ENCODE measurements around the gene ADGRG3. TPM values are rescaled to one million over a fixed set of nuclear protein-coding genes. Genes with fewer than 3 reads are reported as not detected.
"Not testable (repeated sequence)": the region's sequence is repeated elsewhere in the genome, so short reads cannot be mapped to it uniquely, and the experiment has no call there.

The ADGRG3 gene
- total and polyA plus RNA-seq, 2 experiments from 2014 or later, result not detected

DNA sequence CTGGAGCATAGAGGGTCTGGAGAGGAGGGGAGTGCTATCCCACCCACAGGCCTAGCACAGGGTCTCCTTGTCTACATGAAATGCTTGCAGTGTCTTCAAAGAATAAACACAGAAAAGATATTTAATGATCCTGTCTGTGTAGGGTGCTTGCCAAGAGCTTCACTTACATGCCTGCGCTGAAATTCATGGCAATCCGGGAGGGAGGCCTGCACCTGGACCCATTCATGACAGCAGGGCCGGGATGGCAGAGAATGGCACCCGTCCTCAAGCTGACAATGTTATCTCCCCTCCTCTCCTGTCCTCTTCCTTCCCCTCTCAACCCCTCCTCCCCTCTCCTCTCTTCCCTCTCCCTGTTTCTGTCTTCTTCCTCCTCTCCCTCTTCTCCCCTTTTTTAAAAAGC is 2.1 kb downstream of the ADGRG3 start:
- Histone ChIP-seq H3K4me3 (no peak overlapping the region), H3F3A (replicated peaks; ENCODE audit: low read depth) (no peaks in the 10 kb centered on the region), H3K36me3 (ENCODE audit: insufficient read depth) (no peaks in the 10 kb centered on the region), H2AFZ (no peak overlapping the region), H3K79me2 (replicated peaks; ENCODE audit: insufficient read depth) (no peaks in the 10 kb centered on the region), H3K27me3 (ENCODE audit: insufficient read depth) (no peaks in the 10 kb centered on the region), H3K4me1 (ENCODE audit: insufficient read depth) (no peaks in the 10 kb centered on the region), H3K27ac (ENCODE audit: low read depth) (no peak overlapping the region), H3K4me2 (no peak overlapping the region), H3K9me2 (ENCODE audit: insufficient read depth) (no peaks in the 10 kb centered on the region), H4K20me1 (replicated peaks; ENCODE audit: insufficient read depth) (no peaks in the 10 kb centered on the region)
- Mint-ChIP-seq H3K9me3 (no peaks in the 10 kb centered on the region; the same call in 1 of the 3 replicates), H3K36me3 (ENCODE audit: low read depth) (no peaks in the 10 kb centered on the region), H3K27ac (no peak overlapping the region), H3K27me3 (ENCODE audit: insufficient read depth, low read depth, poor library complexity) (peaks cover 9% of the 10 kb centered on the region), H3K4me3 (no peak overlapping the region), H3K4me1 (peaks cover 4% of the 10 kb centered on the region; the same call in 2 of the 3 replicates)
- TF ChIP-seq, protein P1, sequence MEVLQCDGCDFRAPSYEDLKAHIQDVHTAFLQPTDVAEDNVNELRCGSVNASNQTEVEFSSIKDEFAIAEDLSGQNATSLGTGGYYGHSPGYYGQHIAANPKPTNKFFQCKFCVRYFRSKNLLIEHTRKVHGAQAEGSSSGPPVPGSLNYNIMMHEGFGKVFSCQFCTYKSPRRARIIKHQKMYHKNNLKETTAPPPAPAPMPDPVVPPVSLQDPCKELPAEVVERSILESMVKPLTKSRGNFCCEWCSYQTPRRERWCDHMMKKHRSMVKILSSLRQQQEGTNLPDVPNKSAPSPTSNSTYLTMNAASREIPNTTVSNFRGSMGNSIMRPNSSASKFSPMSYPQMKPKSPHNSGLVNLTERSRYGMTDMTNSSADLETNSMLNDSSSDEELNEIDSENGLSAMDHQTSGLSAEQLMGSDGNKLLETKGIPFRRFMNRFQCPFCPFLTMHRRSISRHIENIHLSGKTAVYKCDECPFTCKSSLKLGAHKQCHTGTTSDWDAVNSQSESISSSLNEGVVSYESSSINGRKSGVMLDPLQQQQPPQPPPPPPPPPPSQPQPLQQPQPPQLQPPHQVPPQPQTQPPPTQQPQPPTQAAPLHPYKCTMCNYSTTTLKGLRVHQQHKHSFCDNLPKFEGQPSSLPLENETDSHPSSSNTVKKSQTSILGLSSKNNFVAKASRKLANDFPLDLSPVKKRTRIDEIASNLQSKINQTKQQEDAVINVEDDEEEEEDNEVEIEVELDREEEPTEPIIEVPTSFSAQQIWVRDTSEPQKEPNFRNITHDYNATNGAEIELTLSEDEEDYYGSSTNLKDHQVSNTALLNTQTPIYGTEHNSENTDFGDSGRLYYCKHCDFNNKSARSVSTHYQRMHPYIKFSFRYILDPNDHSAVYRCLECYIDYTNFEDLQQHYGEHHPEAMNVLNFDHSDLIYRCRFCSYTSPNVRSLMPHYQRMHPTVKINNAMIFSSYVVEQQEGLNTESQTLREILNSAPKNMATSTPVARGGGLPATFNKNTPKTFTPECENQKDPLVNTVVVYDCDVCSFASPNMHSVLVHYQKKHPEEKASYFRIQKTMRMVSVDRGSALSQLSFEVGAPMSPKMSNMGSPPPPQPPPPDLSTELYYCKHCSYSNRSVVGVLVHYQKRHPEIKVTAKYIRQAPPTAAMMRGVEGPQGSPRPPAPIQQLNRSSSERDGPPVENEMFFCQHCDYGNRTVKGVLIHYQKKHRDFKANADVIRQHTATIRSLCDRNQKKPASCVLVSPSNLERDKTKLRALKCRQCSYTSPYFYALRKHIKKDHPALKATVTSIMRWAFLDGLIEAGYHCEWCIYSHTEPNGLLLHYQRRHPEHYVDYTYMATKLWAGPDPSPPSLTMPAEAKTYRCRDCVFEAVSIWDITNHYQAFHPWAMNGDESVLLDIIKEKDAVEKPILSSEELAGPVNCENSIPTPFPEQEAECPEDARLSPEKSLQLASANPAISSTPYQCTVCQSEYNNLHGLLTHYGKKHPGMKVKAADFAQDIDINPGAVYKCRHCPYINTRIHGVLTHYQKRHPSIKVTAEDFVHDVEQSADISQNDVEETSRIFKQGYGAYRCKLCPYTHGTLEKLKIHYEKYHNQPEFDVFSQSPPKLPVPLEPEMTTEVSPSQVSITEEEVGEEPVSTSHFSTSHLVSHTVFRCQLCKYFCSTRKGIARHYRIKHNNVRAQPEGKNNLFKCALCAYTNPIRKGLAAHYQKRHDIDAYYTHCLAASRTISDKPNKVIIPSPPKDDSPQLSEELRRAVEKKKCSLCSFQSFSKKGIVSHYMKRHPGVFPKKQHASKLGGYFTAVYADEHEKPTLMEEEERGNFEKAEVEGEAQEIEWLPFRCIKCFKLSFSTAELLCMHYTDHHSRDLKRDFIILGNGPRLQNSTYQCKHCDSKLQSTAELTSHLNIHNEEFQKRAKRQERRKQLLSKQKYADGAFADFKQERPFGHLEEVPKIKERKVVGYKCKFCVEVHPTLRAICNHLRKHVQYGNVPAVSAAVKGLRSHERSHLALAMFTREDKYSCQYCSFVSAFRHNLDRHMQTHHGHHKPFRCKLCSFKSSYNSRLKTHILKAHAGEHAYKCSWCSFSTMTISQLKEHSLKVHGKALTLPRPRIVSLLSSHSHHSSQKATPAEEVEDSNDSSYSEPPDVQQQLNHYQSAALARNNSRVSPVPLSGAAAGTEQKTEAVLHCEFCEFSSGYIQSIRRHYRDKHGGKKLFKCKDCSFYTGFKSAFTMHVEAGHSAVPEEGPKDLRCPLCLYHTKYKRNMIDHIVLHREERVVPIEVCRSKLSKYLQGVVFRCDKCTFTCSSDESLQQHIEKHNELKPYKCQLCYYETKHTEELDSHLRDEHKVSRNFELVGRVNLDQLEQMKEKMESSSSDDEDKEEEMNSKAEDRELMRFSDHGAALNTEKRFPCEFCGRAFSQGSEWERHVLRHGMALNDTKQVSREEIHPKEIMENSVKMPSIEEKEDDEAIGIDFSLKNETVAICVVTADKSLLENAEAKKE (CRISPR knock-in tag; IDR thresholded peaks at IDR 0.05), result no peak
- no peak for TF ChIP-seq NANOG (IDR thresholded peaks at IDR 0.05; ENCODE audit: borderline replicate concordance)
- TF ChIP-seq POLR2AphosphoS5 (IDR thresholded peaks at IDR 0.05; ENCODE audit: low read depth), result no peak
- TF ChIP-seq, protein P2, sequence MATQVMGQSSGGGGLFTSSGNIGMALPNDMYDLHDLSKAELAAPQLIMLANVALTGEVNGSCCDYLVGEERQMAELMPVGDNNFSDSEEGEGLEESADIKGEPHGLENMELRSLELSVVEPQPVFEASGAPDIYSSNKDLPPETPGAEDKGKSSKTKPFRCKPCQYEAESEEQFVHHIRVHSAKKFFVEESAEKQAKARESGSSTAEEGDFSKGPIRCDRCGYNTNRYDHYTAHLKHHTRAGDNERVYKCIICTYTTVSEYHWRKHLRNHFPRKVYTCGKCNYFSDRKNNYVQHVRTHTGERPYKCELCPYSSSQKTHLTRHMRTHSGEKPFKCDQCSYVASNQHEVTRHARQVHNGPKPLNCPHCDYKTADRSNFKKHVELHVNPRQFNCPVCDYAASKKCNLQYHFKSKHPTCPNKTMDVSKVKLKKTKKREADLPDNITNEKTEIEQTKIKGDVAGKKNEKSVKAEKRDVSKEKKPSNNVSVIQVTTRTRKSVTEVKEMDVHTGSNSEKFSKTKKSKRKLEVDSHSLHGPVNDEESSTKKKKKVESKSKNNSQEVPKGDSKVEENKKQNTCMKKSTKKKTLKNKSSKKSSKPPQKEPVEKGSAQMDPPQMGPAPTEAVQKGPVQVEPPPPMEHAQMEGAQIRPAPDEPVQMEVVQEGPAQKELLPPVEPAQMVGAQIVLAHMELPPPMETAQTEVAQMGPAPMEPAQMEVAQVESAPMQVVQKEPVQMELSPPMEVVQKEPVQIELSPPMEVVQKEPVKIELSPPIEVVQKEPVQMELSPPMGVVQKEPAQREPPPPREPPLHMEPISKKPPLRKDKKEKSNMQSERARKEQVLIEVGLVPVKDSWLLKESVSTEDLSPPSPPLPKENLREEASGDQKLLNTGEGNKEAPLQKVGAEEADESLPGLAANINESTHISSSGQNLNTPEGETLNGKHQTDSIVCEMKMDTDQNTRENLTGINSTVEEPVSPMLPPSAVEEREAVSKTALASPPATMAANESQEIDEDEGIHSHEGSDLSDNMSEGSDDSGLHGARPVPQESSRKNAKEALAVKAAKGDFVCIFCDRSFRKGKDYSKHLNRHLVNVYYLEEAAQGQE (IDR thresholded peaks at IDR 0.05; ENCODE audit: unreplicated experiment), result no peak
- no peak for TF ChIP-seq JUNB (IDR thresholded peaks at IDR 0.05; ENCODE audit: unreplicated experiment)
- DNase-seq (ENCODE audit: low spot score), result no peak
- ATAC-seq, result no peak

DNA sequence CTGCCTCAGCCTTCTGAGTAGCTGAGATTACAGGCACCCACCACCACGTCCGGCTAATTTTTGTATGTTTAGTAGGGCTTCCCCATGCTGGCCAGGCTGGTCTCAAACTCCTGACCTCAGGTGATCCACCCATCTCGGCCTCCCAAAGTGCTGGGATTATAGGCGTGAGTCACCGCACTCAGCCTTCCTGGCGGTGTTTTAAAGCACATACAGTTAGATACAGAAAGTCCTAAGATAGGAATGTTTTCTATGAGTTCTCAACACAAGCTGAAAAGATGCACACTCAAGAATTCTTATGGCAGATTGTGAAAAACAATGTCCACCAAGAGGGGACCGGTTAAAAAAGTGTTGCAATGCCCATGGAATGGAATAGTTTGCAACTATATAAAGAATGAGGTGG is 3.3 kb downstream of the ADGRG3 start:
- H2AFZ ChIP-seq; H3K27ac ChIP-seq (ENCODE audit: low read depth); H3K9me2 ChIP-seq (ENCODE audit: insufficient read depth); ATAC-seq; H3K4me2 ChIP-seq; H3K4me3 ChIP-seq; H3K27me3 Mint-ChIP-seq (ENCODE audit: insufficient read depth, low read depth, poor library complexity); H3K4me3 Mint-ChIP-seq; H3K27me3 ChIP-seq (ENCODE audit: insufficient read depth); H3K36me3 Mint-ChIP-seq (ENCODE audit: low read depth); H3F3A ChIP-seq (replicated peaks; ENCODE audit: low read depth); DNase-seq (ENCODE audit: low spot score); H4K20me1 ChIP-seq (replicated peaks; ENCODE audit: insufficient read depth); H3K36me3 ChIP-seq (ENCODE audit: insufficient read depth); H3K27ac Mint-ChIP-seq; H3K9me3 Mint-ChIP-seq; H3K79me2 ChIP-seq (replicated peaks; ENCODE audit: insufficient read depth): not testable (repeated sequence)
- peaks cover 14% of the 10 kb centered on the region for H3K4me1 Mint-ChIP-seq
- H3K4me1 ChIP-seq (ENCODE audit: insufficient read depth), result peaks cover 11% of the 10 kb centered on the region

Measured in GM23338 (cell line).